A673 (cell line): ENCODE measurements around the gene METTL9. TPM values are rescaled to one million over a fixed set of nuclear protein-coding genes. Genes with fewer than 3 reads are reported as not detected.

Experiments used
- BruUV-seq: library from RNA; stranded (reverse); fragments of 400-500 nt; replicated peaks from 2 replicates; lab custom pipeline; 2021; lab: Mats Ljungman, UMichigan
- CTCF ChIA-PET: fragments of 300-600 bp; sonication (Branson Sonifier 250); formaldehyde crosslinking; loops from one replicate; lab custom pipeline; 2022; ENCODE audit warnings: antibody characterized with exemption; lab: Charles Lee
- POLR2A ChIA-PET: fragments of 300-600 bp; sonication (Branson Sonifier 250); formaldehyde crosslinking; loops from one replicate; lab custom pipeline; 2022; ENCODE audit warnings: antibody characterized with exemption; ENCODE audit not compliant: low non-redundant PET; lab: Charles Lee
- DNase-seq: peaks from one replicate; pipeline ENCODE4 v3.0.0-alpha.2; 2015; ENCODE audit warnings: low spot score
- H3K27ac ChIP-seq: fragments of 200-600 bp; sonication (generic); 2 replicates; pipeline ENCODE4 v1.5.1; 2016; ENCODE audit warnings: mixed run types, low read depth, mild to moderate bottlenecking, mixed read lengths, antibody characterized with exemption, low read length; ENCODE audit not compliant: poor library complexity, severe bottlenecking
- H3K27me3 ChIP-seq: fragments of 200-600 bp; sonication (generic); replicated peaks from 2 replicates; pipeline ENCODE4 v1.6.1; 2017; ENCODE audit warnings: mixed run types, low read depth, mild to moderate bottlenecking, mixed read lengths, antibody characterized with exemption, low read length; ENCODE audit not compliant: insufficient read depth, poor library complexity
- H3K36me3 ChIP-seq: fragments of 200-600 bp; sonication (generic); 2 replicates; pipeline ENCODE4 v1.6.1; 2016; ENCODE audit warnings: mixed run types, mild to moderate bottlenecking, mixed read lengths, antibody characterized with exemption, low read length; ENCODE audit not compliant: insufficient read depth, poor library complexity, severe bottlenecking
- H3K4me1 ChIP-seq: fragments of 200-600 bp; sonication (generic); 2 replicates; pipeline ENCODE4 v1.6.1; 2017; ENCODE audit warnings: mixed run types, mild to moderate bottlenecking, mixed read lengths, antibody characterized with exemption, low read length; ENCODE audit not compliant: insufficient read depth, poor library complexity, severe bottlenecking
- H3K4me3 ChIP-seq: fragments of 200-600 bp; sonication (generic); 2 replicates; pipeline ENCODE4 v1.5.1; 2016; ENCODE audit warnings: low read depth, mixed run types, mild to moderate bottlenecking, mixed read lengths, low read length; ENCODE audit not compliant: poor library complexity, severe bottlenecking
- H3K9me3 ChIP-seq: fragments of 200-600 bp; sonication (generic); 2 replicates; pipeline ENCODE4 v1.6.1; 2016; ENCODE audit warnings: mixed run types, low read depth, mild to moderate bottlenecking, mixed read lengths, antibody characterized with exemption, low read length; ENCODE audit not compliant: poor library complexity, severe bottlenecking
- EZH2 ChIP-seq: fragments of 200-600 bp; sonication (generic); IDR thresholded peaks from 2 replicates; pipeline ENCODE4 v1.6.1; 2017; ENCODE audit warnings: borderline replicate concordance, low read depth, mild to moderate bottlenecking, mixed read lengths, antibody characterized with exemption, low read length; ENCODE audit not compliant: poor library complexity, severe bottlenecking
- intact Hi-C: fragments of 100-400 bp; cut with micrococcal nuclease; formaldehyde crosslinking; loops from one replicate; pipeline ENCODE4 v1.10.0; 2022; ENCODE audit not compliant: unreplicated experiment
- total RNA-seq: library from RNA; stranded (reverse); gene quantifications from 2 replicates; pipeline ENCODE4 v1.2.3, GENCODE V29; 2021
- TF ChIP-seq, protein P1 (sequence below): fragments of 300-800, 200-600 bp; sonication (generic); conservative IDR thresholded peaks from 2 replicates; pipeline ENCODE4 v1.5.1; 2017; ENCODE audit warnings: low read depth, mild to moderate bottlenecking, antibody characterized with exemption, low read length, moderate library complexity, mixed read lengths

METTL9 gene
- total RNA-seq, 1 experiment from 2014 or later: 151 TPM

DNA sequence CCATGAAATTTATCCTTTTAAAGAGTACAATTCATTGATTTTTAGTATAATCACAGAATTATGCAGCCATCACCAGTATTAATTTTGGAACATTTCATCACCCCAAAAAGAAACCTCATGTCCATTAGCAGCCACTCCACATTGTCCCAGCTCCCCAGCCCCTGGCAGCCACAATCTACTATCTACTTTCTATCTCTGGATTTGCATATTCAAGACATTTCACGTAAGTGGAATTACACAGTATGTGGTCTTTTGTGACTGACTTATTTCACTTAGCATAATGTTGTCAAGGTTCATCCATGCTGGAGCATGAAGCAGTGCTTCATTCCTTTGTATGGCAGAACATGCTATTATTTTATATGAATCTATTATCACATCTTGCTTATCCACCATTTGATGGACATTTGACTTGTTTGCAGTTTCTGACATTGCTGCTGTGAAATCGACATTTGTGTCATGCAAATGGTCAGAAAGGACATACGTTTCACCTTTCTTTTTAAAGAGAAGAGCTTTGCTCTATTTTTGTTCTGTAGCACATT lies 10.7 kb downstream of the METTL9 start:
- peak; percentile 68 for DNase-seq
- no peak for TF ChIP-seq EZH2
- TF ChIP-seq, protein P1, sequence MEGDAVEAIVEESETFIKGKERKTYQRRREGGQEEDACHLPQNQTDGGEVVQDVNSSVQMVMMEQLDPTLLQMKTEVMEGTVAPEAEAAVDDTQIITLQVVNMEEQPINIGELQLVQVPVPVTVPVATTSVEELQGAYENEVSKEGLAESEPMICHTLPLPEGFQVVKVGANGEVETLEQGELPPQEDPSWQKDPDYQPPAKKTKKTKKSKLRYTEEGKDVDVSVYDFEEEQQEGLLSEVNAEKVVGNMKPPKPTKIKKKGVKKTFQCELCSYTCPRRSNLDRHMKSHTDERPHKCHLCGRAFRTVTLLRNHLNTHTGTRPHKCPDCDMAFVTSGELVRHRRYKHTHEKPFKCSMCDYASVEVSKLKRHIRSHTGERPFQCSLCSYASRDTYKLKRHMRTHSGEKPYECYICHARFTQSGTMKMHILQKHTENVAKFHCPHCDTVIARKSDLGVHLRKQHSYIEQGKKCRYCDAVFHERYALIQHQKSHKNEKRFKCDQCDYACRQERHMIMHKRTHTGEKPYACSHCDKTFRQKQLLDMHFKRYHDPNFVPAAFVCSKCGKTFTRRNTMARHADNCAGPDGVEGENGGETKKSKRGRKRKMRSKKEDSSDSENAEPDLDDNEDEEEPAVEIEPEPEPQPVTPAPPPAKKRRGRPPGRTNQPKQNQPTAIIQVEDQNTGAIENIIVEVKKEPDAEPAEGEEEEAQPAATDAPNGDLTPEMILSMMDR: no peak
- BruUV-seq: no TSS peak
- POLR2A ChIA-PET: no interaction called here
- peaks cover 66% of the 10 kb centered on the region for H3K4me1 ChIP-seq
- H3K27me3 ChIP-seq: no peaks in the 10 kb centered on the region
- CTCF ChIA-PET: no interaction called here
- H3K4me3 ChIP-seq: no peak overlapping the region
- intact Hi-C loops: no loop called here
- no peaks in the 10 kb centered on the region for H3K9me3 ChIP-seq
- peaks cover 6% of the 10 kb centered on the region for H3K36me3 ChIP-seq
- peak overlapping the region; percentile 82 for H3K27ac ChIP-seq

DNA sequence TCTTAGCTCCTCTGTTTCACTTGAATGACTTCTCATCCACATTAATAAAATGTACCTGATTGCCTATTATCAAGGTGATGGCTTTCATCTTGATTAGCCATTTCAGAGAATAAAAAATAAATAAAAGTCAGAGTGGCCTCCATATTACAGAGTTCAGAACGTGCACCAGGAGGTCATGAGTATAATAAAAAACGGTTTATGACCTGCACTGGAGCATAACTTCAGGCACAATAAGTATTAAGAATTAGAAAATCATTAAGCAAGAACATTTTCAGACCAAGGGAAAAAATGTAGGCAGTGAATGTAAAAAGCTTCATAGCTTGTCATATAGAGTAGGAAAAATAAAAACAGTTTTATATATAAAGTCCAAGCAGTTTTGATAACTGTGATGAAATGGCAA lies 11.4 kb downstream of the METTL9 start:
- no peak for TF ChIP-seq EZH2
- TF ChIP-seq, protein P1: no peak
- ChIA-PET CTCF (no interaction called here), POLR2A (no interaction called here)
- H3K9me3 ChIP-seq: no peaks in the 10 kb centered on the region
- peak overlapping the region; percentile 82 for H3K27ac ChIP-seq
- DNase-seq: no peak
- BruUV-seq: no TSS peak
- intact Hi-C loops: no loop called here
- H3K27me3 ChIP-seq: no peaks in the 10 kb centered on the region
- H3K4me1 ChIP-seq: peaks cover 70% of the 10 kb centered on the region
- H3K36me3 ChIP-seq: peaks cover 6% of the 10 kb centered on the region
- no peak overlapping the region for H3K4me3 ChIP-seq

DNA sequence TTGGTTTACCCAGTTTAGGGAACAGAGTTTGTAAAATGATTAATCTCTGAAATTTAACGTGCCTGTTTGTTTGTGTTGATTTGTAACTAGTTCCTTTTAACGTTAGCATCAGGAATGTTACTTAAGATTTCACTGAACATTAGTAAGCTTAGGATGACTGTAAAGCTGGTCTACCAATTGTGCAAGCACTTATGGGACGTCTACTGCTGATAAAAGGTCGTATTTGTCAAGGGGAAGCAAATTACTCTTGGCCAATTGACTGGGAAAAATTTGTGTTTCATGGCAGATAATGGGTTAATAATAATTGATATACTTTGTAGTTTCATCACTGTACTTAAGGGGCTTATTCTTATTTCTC lies 11.8 kb downstream of the METTL9 start:
- no peaks in the 10 kb centered on the region for H3K27me3 ChIP-seq
- H3K36me3 ChIP-seq: peaks cover 6% of the 10 kb centered on the region
- H3K9me3 ChIP-seq: no peaks in the 10 kb centered on the region
- peaks cover 70% of the 10 kb centered on the region for H3K4me1 ChIP-seq
- DNase-seq: no peak
- BruUV-seq: no TSS peak
- TF ChIP-seq, protein P1: no peak
- no peak for TF ChIP-seq EZH2
- H3K27ac ChIP-seq: peak overlapping the region; percentile 82
- peak overlapping the region; percentile 8 for H3K4me3 ChIP-seq
- CTCF ChIA-PET: no interaction called here
- POLR2A ChIA-PET: no interaction called here
- intact Hi-C loops: no loop called here
